LNCaP clone FGC (cell line): ENCODE measurements around the gene CASQ2.

ENCODE experiments used
- DNase-seq: peaks from one replicate; pipeline ENCODE4 v3.0.0-alpha.2; 2011; ENCODE audit warnings: low read depth
- H3K4me3 ChIP-seq: 2 replicates; pipeline ENCODE4 v1.5.1; 2011; ENCODE audit warnings: mild to moderate bottlenecking, low read depth, low read length, control low read depth
- CTCF ChIP-seq: IDR thresholded peaks from 2 replicates; pipeline ENCODE4 v1.5.1; 2012; ENCODE audit warnings: mild to moderate bottlenecking; ENCODE audit not compliant: control insufficient read depth, insufficient read depth; ENCODE audit errors: extremely low read depth

The CASQ2 gene

GRCh38 chr1:115768549-115768948, at the start of gene CASQ2:
Gene CASQ2 (minus strand): TSS chr1:115768714. CDS start chr1:115768541, 173 bp downstream.
- no peak within 1 kb of the TSS for H3K4me3 ChIP-seq
- DNase-seq, result no peak
- TF ChIP-seq CTCF, result no peak

- peak; percentile 27 for DNase-seq
- no peak overlapping the region for H3K4me3 ChIP-seq
- no peak for TF ChIP-seq CTCF
These were observed 47.2 kb upstream of the CASQ2 start for GRCh38 chr1:115815694-115816093.

- DNase-seq, result no peak
- H3K4me3 ChIP-seq, result no peak overlapping the region
- TF ChIP-seq CTCF, result no peak
These were observed 46.3 kb upstream of the CASQ2 start for GRCh38 chr1:115814685-115815398.

- TF ChIP-seq CTCF, result no peak
- DNase-seq, result no peak
- H3K4me3 ChIP-seq, result no peak overlapping the region
These were observed 45.2 kb upstream of the CASQ2 start for GRCh38 chr1:115813727-115814126.

- no peak for TF ChIP-seq CTCF
- peak; percentile 100 for DNase-seq
- no peak overlapping the region for H3K4me3 ChIP-seq
These were observed 42.8 kb upstream of the CASQ2 start for GRCh38 chr1:115811140-115811828.

- no peak overlapping the region for H3K4me3 ChIP-seq
- no peak for TF ChIP-seq CTCF
- peak; percentile 14 for DNase-seq
These were observed 42.1 kb upstream of the CASQ2 start for GRCh38 chr1:115810609-115811008.
